GM18526 (cell line): ENCODE measurements around the gene PSORS1C1.

Experiments used
- POLR2A ChIP-seq: IDR thresholded peaks from 3 replicates; pipeline ENCODE4 v1.6.1; 2011; ENCODE audit not compliant: insufficient read length; ENCODE audit errors: extremely low read depth

PSORS1C1 gene

DNA sequence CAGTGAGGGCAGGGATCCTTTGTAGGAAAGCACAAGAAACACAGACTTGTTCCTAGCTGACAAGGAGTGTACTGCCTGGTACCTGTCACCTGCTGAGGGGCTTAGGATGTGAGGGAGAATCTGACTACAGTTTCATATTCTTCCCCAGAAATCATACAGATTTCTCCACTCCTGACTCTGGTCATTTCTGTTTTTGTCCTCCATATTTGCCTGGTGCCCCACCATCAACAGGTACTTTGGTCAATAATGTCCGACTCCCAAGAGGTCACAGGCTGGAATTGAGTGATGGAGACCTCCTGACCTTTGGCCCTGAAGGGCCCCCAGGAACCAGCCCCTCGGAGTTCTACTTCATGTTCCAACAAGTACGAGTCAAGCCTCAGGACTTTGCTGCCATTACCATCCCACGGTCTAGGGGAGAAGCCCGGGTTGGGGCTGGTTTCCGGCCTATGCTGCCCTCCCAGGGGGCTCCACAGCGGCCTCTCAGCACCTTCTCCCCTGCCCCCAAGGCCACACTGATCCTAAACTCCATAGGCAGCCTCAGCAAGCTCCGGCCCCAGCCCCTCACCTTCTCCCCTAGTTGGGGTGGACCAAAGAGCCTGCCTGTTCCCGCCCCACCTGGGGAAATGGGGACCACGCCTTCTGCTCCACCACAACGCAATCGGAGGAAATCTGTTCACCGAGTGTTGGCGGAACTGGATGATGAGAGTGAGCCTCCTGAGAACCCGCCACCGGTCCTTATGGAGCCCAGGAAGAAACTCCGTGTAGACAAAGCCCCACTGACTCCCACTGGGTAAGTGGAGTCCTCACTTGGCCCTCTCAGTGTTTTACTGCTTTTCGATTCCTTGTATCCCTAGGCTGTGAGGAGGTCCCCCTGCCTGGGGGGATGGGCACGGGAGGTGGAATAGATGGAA lies 46.9 kb downstream of the PSORS1C1 start:
- TF ChIP-seq POLR2A: no peak

DNA sequence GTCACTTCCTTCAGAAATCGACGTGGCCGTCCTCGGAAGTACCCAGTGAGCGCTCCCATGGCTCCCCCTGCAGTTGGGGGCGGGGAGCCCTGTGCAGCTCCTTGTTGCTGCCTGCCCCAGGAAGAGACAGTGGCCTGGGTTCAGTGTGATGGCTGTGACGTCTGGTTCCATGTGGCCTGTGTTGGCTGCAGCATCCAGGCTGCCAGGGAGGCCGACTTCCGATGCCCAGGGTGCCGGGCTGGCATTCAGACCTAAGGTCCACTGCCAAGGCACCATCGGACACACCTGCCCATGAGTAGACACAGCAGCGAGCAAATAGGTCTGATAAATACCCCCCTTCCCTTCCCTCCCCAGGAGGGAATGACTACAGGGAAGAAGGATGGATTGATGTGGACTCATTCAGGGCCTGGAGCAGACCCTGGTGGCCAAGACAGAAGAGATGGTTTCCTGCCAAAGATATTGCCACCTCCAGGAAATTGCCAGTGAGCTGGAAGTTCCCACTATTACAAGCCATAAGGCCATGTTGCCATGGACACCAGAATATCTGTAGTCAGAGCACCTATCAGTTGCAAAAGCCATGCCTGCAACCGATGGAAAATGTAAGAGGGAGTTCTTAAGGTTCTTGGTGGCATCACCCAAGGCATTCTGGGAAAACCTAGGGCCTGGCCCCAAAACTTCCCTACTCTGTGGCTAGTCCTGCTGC lies 48.0 kb downstream of the PSORS1C1 start:
- no peak for TF ChIP-seq POLR2A

DNA sequence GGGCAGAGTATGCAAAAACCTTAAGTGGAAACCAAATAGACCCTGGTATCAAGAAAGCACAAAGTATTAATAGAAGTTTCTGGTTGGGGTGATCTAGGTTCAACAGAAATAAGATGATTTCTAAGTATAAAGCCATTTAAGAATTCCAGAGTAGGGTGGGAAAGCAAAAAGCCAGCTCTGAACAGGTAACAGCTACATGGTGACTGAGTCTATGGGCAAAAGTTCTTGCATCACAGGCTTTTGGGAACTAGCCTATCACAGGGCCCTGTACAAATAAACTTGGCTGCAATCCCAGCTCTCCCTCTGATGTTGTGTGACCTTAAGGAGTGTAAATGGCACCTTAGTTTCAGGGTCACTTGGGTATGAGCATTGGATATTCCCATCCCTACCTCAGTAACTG lies 49.3 kb downstream of the PSORS1C1 start:
- no peak for TF ChIP-seq POLR2A

DNA sequence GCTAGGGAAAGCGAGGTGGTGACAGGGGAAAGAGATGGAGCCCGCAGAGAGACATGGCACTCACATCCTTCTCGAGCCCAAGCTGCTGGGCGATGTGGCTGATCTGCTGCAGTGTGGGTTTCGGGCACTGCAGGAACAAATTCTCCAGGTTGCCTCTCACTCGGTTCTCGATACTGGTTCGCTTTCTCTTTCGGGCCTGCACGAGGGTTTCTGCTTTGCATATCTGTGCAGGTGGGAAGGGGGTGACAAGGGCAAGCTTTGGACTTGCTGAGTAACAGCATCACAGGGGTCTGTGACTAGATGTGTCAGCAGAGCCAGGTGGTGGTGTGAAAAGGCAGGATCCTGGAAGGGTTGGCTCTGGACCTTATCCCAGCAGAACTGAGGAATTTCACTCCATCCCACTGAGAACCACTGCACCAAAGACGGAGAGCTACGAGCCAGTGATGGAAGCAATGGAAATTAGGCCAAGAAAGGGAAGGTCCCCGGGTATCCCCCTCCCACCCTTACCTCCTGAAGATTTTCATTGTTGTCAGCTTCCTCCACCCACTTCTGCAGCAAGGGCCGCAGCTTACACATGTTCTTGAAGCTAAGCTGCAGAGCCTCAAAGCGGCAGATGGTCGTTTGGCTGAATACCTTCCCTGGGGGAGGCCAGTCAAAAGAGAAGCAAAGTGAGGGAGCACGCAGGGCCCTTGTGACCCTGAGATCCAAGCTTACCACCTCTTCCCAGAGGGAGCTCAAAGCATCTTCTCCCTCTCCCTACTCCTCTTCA lies 50.6 kb downstream of the PSORS1C1 start:
- peak; percentile 74 for TF ChIP-seq POLR2A

DNA sequence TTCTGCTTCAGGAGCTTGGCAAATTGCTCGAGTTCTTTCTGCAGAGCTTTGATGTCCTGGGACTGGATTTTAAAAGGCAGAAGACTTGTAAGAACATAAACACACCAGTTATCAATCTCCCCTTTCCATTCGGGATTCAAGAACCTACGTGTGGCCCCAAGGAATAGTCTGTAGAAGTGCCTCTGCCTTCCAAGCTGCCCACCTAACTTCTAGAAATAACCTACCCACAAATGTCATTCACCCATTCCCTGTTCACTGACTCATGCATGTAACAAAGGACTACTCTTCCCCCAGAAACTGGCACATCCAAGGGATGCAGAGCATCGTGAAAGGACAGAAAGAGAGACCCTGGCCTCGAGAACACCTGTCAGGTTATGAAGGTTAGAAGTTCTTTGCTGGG lies 51.4 kb downstream of the PSORS1C1 start:
- TF ChIP-seq POLR2A: no peak

DNA sequence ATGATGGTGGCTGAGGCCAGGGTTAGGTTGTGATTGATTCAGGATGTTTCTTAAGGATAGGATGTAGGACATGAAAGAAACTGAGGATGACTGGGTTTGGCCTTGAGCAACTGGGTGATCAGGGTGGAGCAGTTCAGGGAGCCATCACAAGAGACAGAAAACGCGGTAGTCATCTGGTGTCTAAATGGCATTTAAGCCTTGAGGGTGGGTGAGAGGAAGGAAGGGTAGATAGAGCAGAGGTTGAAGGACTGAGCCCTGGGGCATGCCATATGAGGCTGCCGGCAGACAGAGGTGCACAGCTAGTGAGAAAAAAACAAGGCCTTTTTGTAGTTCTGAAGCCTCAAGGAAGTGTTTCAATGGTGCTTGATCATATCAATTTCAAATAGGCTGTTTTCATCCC lies 54.0 kb downstream of the PSORS1C1 start:
- no peak for TF ChIP-seq POLR2A

DNA sequence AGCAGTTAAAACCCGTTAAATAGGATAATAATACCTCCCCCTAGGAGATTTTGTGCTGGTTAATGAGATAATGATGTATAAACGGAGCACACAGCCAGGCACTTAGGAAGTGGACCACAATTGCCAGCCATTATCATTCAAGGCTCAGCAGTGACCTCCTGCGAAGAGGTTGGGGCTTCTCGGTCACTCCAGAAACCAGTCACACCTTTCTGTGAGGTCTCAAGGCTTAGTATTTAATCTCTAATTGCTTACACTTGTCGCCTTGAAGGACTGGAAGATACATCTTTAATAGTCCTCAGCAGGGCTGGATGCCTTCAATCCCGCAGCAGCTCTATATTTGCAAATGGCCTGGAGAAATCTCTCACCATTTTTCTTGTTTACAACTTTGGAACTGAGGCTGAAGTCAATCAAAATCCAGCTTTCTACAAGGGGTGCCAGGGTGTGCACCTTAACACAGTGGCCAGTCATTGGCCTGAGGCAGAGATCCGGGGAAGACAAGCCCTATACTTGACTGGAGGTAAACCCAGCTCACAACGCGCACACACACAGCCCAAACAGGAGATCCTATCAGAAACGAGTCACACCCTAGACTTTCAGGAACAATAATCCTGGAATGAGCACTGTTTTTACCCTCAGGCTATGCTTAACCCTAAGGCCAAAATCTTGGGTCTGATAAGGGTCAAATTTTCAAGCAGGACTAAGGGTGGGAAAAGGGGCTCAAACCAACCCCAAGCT lies 54.7 kb downstream of the PSORS1C1 start:
- TF ChIP-seq POLR2A: no peak

DNA sequence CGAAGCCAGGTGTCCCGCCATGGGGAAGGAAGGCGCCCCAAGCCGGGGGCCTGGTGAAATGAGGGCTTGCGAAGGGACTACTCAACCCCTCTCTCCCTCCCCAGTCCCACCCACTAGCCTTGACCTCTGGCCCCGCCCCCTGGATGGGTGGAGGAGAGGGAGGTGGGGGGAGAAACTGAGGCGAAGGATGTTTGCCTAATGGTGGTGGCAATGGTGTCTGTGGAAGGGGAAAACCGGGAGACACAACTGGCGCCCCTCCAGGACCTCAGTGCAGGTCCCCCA lies 55.9 kb downstream of the PSORS1C1 start, which contains the start of gene POU5F1:
Gene POU5F1 (minus strand): TSS at position 83 of the 282 bp plus-strand sequence. CDS start 62 bp downstream, at position 21.
- TF ChIP-seq POLR2A: no peak

DNA sequence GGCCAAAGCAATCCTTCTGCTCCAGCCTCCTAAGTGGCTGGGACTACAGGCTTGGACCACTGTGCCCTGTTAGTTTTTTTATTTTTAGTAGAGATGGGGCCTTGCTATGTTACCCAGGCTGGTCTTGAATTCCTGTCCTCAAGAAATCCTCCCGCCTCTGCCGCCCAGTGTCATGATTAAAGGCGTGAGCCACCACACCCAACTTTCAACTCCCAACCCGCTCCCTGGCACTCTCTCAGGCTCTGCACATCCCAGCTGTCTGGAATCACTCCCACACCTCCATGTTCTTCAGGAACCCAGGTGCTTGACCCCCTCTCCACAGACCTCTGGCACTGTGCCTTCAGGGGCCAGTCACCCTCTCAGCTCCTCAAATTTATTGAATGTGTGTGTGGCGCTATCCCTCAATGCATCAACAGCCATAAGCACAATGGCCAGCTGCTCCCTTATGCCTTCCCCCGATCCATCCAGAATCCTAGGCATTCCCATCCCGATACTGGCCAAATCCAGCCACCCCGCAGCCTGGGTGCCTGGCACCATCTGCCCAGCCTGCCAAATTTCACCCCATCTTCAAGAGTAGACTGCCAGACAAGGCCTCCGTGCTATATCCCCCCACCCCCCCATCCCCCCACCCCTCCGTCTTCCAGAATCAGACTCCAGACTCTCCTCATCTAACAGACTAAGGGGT lies 56.5 kb downstream of the PSORS1C1 start:
- TF ChIP-seq POLR2A: no peak

DNA sequence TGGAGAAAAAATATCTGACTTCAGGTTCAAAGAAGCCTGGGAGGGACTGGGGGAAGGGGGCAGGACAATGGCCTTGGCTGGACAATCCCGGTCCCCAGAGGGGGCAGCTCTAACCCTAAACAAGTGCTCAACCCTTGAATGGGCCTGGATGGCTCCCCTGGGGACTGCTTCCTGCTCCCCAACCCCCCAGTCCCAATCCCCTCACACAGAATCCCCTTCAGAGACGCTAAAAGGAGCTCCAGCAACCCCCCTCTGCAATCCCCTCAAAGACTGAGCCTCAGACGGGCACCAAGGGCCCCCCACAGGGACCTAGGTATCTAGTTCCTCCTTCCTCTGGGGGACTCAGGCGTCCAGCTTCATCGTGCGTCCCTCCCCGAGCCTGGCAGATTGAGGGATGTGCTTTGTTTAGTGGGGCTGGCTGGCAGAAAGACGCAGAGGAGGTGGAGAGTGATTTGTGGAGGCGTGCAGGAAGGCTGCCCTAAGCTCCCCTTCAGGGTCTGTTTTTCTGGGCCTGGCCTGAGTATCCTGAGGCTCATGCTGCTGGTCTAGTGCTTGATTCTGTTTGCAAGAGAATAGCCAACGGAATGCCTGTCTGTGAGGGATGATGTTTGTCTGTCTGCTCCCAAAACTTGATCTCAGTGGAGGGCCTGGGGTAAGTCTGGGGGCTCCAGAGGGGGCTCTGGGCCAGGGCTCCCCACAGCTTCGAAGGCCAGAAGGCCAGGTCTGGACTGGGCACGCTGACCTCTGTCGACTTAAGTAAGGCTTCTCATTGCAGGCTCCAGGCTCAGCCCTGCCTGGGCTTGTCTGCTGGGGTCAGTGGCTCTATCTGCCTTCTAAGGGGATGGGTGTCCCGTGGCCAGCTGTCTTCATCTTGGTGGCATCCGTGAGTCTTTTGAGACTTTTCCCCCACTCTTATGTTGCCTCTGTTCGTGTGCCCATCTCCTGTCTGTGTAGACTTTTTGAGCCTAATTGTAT lies 57.6 kb downstream of the PSORS1C1 start:
- TF ChIP-seq POLR2A: no peak

DNA sequence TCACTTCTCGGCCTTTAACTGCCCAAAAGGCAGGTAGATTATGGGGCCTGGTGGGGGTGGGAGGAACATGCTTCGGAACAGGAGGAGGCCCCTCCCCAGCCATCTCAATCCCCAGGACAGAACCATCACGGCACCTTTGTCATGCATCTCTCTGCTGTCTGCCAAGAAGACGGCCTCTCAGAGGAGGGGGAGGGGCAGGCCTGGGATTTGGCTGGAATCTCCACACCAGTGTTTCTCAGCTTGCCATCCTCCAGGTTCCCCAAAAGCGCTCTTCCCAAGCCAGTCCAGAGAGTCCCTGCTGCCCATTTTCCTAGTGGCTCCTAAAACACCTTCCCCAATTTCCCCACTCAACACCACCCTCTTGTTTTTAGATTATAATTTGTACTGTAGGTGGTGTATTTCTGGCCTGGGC lies 58.4 kb downstream of the PSORS1C1 start:
- no peak for TF ChIP-seq POLR2A

DNA sequence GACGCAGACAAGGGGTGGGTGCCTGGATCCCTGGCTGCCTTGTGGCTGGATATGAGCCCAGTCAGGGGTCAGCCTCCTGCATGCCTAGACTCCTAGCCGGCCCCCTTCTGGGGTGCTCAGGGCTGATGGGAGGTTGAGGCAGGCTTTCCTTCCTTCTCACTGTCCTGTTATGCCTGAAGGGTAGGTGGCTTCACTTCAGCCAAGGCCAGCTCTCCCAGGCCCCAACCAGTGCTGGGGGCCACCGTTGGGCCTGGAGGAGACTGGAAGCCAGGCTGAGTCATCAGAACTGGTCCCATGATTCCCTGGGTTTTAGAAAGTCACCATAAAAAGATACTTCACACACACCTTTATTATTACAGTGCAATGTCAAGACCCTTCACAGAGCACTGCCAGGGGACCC lies 58.8 kb downstream of the PSORS1C1 start:
- TF ChIP-seq POLR2A: no peak

DNA sequence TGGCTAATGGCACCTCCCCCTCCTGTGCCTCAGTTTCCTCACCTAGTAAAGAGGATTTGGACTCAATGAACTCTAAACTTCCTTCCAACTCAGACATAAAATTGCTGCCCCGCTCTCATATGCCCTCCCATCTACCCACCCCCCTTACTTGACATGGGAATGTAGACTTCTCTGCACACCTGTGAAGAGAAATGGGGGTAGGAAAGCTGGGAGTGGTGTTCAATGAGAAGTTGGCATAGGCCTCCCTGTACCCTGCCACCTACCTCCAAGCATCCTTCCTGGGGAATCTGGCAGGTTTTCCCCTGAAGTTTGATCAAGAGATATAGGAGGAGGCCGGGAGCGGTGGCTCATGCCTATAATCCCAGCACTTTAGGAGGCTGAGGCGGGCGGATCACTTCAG lies 59.8 kb downstream of the PSORS1C1 start:
- no peak for TF ChIP-seq POLR2A
